BLaER1 (cell line): ENCODE data around the gene EXOC3.

Source experiments
- H3K27ac ChIP-seq: shearing (Covaris generic); formaldehyde crosslinking; 2 replicates; pipeline ENCODE4 v1.8.1; 2022
- H3K27me3 ChIP-seq: shearing (Covaris generic); formaldehyde crosslinking; 2 replicates; pipeline ENCODE4 v1.8.1; 2022
- H3K36me3 ChIP-seq: shearing (Covaris generic); formaldehyde crosslinking; 2 replicates; pipeline ENCODE4 v1.8.1; 2022
- H3K4me1 ChIP-seq: shearing (Covaris generic); formaldehyde crosslinking; 2 replicates; pipeline ENCODE4 v1.8.1; 2022
- H3K4me2 ChIP-seq: shearing (Covaris generic); formaldehyde crosslinking; 2 replicates; pipeline ENCODE4 v1.8.1; 2022
- H3K4me3 ChIP-seq: shearing (Covaris generic); formaldehyde crosslinking; 2 replicates; pipeline ENCODE4 v1.8.1; 2022
- H3K9ac ChIP-seq: shearing (Covaris generic); formaldehyde crosslinking; 2 replicates; pipeline ENCODE4 v1.8.1; 2022
- H3K9me3 ChIP-seq: shearing (Covaris generic); formaldehyde crosslinking; 2 replicates; pipeline ENCODE4 v1.8.1; 2022
- H4K20me1 ChIP-seq: shearing (Covaris generic); formaldehyde crosslinking; 2 replicates; pipeline ENCODE4 v1.8.1; 2022
- Cebpa-rat ChIP-seq: shearing (Covaris generic); IDR thresholded peaks from 2 replicates; pipeline ENCODE4 v1.8.1; 2022

EXOC3 gene

GRCh38 chr5:497090-497700 lies 54.2 kb downstream of the EXOC3 start:
- Histone ChIP-seq H3K27ac (no peak overlapping the region), H3K9me3 (no peaks in the 10 kb centered on the region), H3K36me3 (no peaks in the 10 kb centered on the region), H3K9ac (no peak overlapping the region), H3K4me2 (no peak overlapping the region), H3K27me3 (peaks cover 25% of the 10 kb centered on the region), H3K4me1 (peaks cover 48% of the 10 kb centered on the region), H4K20me1 (no peaks in the 10 kb centered on the region), H3K4me3 (no peak overlapping the region)
- TF ChIP-seq Cebpa-rat, result no peak

DNA sequence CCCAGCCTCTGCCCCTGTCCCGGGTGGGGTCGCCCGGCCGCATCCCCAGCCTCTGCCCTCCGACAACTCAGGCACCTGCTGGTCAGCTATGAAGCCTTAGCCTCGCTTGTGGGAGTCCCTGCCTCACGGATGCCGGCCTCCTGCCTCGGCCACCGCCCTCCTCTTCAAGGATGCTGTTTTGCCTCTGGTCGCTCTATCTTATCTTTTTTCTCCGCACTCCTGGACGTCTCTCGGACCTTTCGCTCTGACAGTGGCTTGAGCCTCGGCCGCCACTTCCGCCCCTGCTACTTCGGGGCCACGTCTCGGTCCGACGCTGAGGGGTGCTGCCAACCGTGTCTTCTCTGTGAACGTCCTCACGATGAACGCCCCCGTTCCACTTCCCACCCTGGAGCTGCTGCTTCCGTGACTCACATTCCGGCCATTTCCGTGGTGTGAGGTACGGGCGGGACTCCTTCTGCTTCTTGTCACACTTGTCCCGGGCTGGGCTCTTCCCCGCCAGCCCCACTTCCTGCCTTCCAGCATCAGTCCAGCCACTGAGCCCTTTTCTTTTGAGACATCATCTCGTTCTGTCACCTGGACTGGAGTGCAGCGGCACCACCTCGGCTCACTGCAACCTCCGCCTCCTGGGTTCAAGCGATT lies 55.0 kb downstream of the EXOC3 start:
- TF ChIP-seq Cebpa-rat, result no peak
- no peak overlapping the region for H3K4me3 ChIP-seq
- no peaks in the 10 kb centered on the region for H4K20me1 ChIP-seq
- no peaks in the 10 kb centered on the region for H3K36me3 ChIP-seq
- H3K9ac ChIP-seq, result no peak overlapping the region
- H3K4me1 ChIP-seq, result peaks cover 55% of the 10 kb centered on the region
- H3K4me2 ChIP-seq, result no peak overlapping the region
- H3K27ac ChIP-seq, result no peak overlapping the region
- peaks cover 19% of the 10 kb centered on the region for H3K27me3 ChIP-seq
- H3K9me3 ChIP-seq, result no peaks in the 10 kb centered on the region

DNA sequence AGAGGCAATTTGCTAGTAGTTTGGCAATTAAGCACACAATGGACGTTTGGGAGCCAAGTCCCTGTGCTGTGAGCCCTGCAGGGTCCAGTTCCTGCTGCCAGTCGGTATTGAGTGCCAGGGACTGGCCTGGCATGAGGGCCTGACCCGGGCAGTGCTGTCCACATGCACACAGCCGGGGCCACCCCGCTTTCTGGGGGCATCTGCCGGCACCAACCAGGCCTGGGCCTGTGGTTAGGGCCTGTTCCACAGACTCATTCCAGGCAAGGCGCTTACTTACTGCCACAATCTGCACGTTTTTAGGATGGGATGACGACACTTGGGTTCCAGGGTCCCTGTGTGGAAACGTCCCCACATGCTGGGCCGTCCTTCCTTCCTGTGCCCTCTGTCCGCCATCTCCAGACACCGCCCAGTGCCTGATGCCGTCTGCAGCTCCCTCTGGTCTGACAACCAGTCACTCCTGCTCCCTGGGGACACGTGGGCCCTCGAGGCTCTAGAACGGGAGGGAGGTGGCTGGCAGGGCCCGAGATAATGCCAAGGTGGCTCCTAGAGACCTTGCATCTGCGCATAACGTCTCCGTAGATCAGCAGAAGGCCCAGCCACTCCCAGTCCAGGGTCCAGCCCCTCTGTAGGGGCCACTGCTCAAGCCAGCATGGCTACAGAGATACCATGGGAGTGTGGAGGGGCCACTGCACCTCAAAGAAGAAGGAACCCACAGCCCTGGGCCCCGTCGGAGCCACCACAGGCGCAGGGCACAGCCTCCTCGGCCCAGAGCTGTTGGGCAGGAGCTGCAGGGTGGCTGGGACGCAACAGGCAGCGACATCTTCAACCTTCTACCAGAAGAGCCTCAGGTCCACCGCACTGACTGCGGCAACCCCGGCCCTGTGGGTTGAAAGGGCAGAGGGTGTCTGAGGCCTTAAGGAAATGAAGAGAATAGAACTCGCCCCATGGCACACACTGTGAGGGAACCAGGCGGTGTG lies 56.5 kb downstream of the EXOC3 start:
- Histone ChIP-seq H3K27ac (no peak overlapping the region), H3K36me3 (no peaks in the 10 kb centered on the region), H3K9me3 (no peaks in the 10 kb centered on the region), H3K9ac (no peak overlapping the region), H3K4me1 (peaks cover 48% of the 10 kb centered on the region), H3K4me2 (peak overlapping the region; percentile 98), H4K20me1 (no peaks in the 10 kb centered on the region), H3K4me3 (no peak overlapping the region), H3K27me3 (peaks cover 3% of the 10 kb centered on the region; the same call in 1 of the 2 replicates)
- TF ChIP-seq Cebpa-rat, result no peak

GRCh38 chr5:500491-500890 lies 57.5 kb downstream of the EXOC3 start:
- H3K4me3 ChIP-seq, result no peak overlapping the region
- H4K20me1 ChIP-seq, result no peaks in the 10 kb centered on the region
- no peak for TF ChIP-seq Cebpa-rat
- H3K4me1 ChIP-seq, result peaks cover 48% of the 10 kb centered on the region
- H3K9ac ChIP-seq, result 0 out of 2 replicates have a peak overlapping the region, but pooled peaks have one; percentile 46
- H3K27me3 ChIP-seq, result no peaks in the 10 kb centered on the region
- no peaks in the 10 kb centered on the region for H3K9me3 ChIP-seq
- H3K27ac ChIP-seq, result no peak overlapping the region
- H3K4me2 ChIP-seq, result peak overlapping the region; percentile 98
- no peaks in the 10 kb centered on the region for H3K36me3 ChIP-seq

DNA sequence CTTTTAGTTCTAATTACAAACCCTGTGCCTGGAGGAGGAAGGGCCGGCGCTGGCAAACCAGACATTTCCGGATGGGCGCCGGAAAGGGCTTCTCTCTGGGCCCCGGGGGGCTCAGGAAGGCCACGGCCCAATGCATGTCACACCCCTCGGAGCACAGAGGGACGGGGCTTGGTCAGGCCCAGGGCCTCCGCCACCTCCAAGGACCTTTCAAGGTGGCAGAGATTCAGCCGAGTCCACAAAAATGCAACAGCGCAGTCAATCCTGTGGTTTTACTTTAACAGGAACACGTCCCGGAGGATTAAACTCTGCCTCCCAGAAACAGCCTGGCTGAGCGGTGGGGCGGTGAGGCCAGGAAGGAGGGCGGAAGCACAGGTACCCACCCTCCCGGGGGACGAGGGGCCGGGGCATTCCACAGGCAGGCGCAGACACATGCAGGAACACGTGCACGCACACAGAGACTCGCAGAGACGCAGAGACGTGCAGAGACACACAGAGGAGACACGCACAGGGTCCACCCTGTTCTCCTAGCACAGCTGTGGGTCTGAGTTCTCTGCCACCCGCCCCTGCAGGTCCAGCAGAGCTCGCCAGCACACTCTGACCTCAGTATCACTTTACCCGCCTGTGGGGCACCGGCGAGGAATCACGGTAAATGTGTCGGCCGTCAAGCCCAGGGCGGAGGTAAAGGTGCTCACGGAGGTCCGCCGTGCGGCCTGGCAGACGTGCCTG lies 58.3 kb downstream of the EXOC3 start:
- Histone ChIP-seq H3K4me2 (peak overlapping the region; percentile 98), H3K4me3 (peak overlapping the region; percentile 52), H4K20me1 (no peaks in the 10 kb centered on the region), H3K9me3 (0 out of 2 replicates have a peak, but pooled peaks cover 4% of the 10 kb centered on the region), H3K27me3 (no peaks in the 10 kb centered on the region), H3K36me3 (no peaks in the 10 kb centered on the region), H3K9ac (peak overlapping the region; percentile 46), H3K27ac (peak overlapping the region; percentile 51), H3K4me1 (peaks cover 48% of the 10 kb centered on the region)
- no peak for TF ChIP-seq Cebpa-rat

DNA sequence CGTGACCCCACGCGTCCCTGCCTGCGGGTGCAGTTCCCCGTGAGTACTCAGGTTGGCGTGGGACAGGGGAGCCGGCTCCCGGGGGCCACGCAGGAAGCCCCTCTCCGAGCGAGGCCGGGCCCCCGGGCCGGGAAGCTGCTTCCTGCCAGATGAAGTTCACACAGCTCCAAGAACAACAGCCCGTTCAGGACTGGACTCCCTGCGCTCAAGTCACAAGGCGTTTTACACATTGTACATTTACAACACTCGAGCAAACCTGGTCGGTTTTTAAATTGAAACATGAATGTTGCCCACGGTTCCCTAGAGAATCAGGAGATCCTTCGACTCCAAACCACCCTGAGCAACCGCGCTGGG lies 58.8 kb downstream of the EXOC3 start:
- H3K36me3 ChIP-seq, result no peaks in the 10 kb centered on the region
- peaks cover 48% of the 10 kb centered on the region for H3K4me1 ChIP-seq
- peak overlapping the region; percentile 51 for H3K27ac ChIP-seq
- H3K9me3 ChIP-seq, result peaks cover 9% of the 10 kb centered on the region; the same call in 1 of the 2 replicates
- H4K20me1 ChIP-seq, result no peaks in the 10 kb centered on the region
- H3K9ac ChIP-seq, result peak overlapping the region; percentile 46
- H3K4me2 ChIP-seq, result peak overlapping the region; percentile 98
- no peaks in the 10 kb centered on the region for H3K27me3 ChIP-seq
- no peak for TF ChIP-seq Cebpa-rat
- peak overlapping the region; percentile 52 for H3K4me3 ChIP-seq

- H3K4me1 ChIP-seq, result peaks cover 48% of the 10 kb centered on the region
- peaks cover 14% of the 10 kb centered on the region for H3K9me3 ChIP-seq
- H4K20me1 ChIP-seq, result no peaks in the 10 kb centered on the region
- peak overlapping the region; percentile 98 for H3K4me2 ChIP-seq
- H3K27ac ChIP-seq, result peak overlapping the region; percentile 51; the same call in 1 of the 2 replicates
- H3K9ac ChIP-seq, result peak overlapping the region; percentile 46; the same call in 1 of the 2 replicates
- no peak for TF ChIP-seq Cebpa-rat
- peak overlapping the region; percentile 52 for H3K4me3 ChIP-seq
- no peaks in the 10 kb centered on the region for H3K36me3 ChIP-seq
- no peaks in the 10 kb centered on the region for H3K27me3 ChIP-seq
Observed at GRCh38 chr5:502325-503079, 59.5 kb downstream of the EXOC3 start.

- Histone ChIP-seq H3K4me1 (peaks cover 46% of the 10 kb centered on the region), H3K27me3 (no peaks in the 10 kb centered on the region), H3K9ac (no peak overlapping the region), H3K4me3 (no peak overlapping the region), H3K9me3 (peaks cover 22% of the 10 kb centered on the region), H3K27ac (no peak overlapping the region), H3K36me3 (no peaks in the 10 kb centered on the region), H3K4me2 (no peak overlapping the region), H4K20me1 (no peaks in the 10 kb centered on the region)
- no peak for TF ChIP-seq Cebpa-rat
Observed at GRCh38 chr5:504326-505154, 61.6 kb downstream of the EXOC3 start.
